Left kidney (tissue), 2 donors: ENCODE measurements around the gene ATP8A2. TPM values are rescaled to one million over a fixed set of nuclear protein-coding genes. Genes with fewer than 3 reads are reported as not detected.

ENCODE experiments used
- DNase-seq: peaks from one replicate; pipeline ENCODE4 v3.0.0-alpha.2; 2013
- polyA plus RNA-seq: library from polyadenylated mRNA; unstranded; fragments of 120-200 nt; gene quantifications from one replicate; pipeline ENCODE4 v1.2.1, GENCODE V29; 2013; ENCODE audit not compliant: insufficient read length

The ATP8A2 gene
- polyA plus RNA-seq, 1 donor = 6.8 TPM

GRCh38 chr13:26074706-26075105 is 702.9 kb downstream of the ATP8A2 start:
- no peak for DNase-seq

Other genes with a start within 250 kb of the ATP8A2 start
- gene AMER2, start 199.7 kb upstream of the ATP8A2 start, polyA plus RNA-seq = 0.35 TPM
- 21.5 TPM for gene MTMR6, start 84.5 kb upstream of the ATP8A2 start, polyA plus RNA-seq
- 73.6 TPM for gene NUP58, start 70.3 kb upstream of the ATP8A2 start, polyA plus RNA-seq